RWPE2 (cell line): ENCODE measurements around the gene SLC44A5.

Experiments
- ATAC-seq: fragments of 200-7000 bp; cut with Tn5 transposase; 3 replicates; pipeline ENCODE4 v1.9.1; 2021; ENCODE audit warnings: low read depth
- DNase-seq: peaks from one replicate; pipeline ENCODE4 v3.0.0-alpha.2; 2020; ENCODE audit warnings: low spot score
- H3K27ac ChIP-seq: fragments of 450-650 bp; 2 replicates; pipeline ENCODE4 v1.5.1; 2017; ENCODE audit warnings: mild to moderate bottlenecking; ENCODE audit not compliant: poor library complexity, severe bottlenecking
- H3K27me3 ChIP-seq: fragments of 250-450 bp; sonication (Bioruptor Pico); 2 replicates; pipeline ENCODE4 v1.5.1; 2021; ENCODE audit warnings: mild to moderate bottlenecking, moderate library complexity; ENCODE audit not compliant: insufficient read depth, poor library complexity, severe bottlenecking
- H3K36me3 ChIP-seq: fragments of 250-450 bp; sonication (Bioruptor Pico); 2 replicates; pipeline ENCODE4 v1.5.1; 2020; ENCODE audit warnings: low read depth, mild to moderate bottlenecking, moderate library complexity
- H3K4me1 ChIP-seq: fragments of 250-450 bp; sonication (Bioruptor Pico); 2 replicates; pipeline ENCODE4 v1.5.1; 2021; ENCODE audit warnings: mild to moderate bottlenecking, moderate library complexity; ENCODE audit not compliant: insufficient read depth, poor library complexity, severe bottlenecking
- H3K4me3 ChIP-seq: fragments of 250-450 bp; sonication (Bioruptor Pico); 2 replicates; pipeline ENCODE4 v1.5.1; 2021; ENCODE audit warnings: mild to moderate bottlenecking, moderate library complexity; ENCODE audit not compliant: severe bottlenecking
- H3K9me3 ChIP-seq: fragments of 250-450 bp; sonication (Bioruptor Pico); 2 replicates; pipeline ENCODE4 v1.5.1; 2021; ENCODE audit warnings: mild to moderate bottlenecking, moderate library complexity; ENCODE audit not compliant: severe bottlenecking
- TF ChIP-seq, protein P1 (sequence below): fragments of 450-650 bp; IDR thresholded peaks from one replicate; pipeline ENCODE4 v1.5.1; 2017; ENCODE audit warnings: mild to moderate bottlenecking, moderate library complexity; ENCODE audit not compliant: poor library complexity, severe bottlenecking

Gene SLC44A5

GRCh38 chr1:75438355-75438754, 172.6 kb downstream of the SLC44A5 start:
- no peaks in the 10 kb centered on the region for H3K9me3 ChIP-seq
- no peaks in the 10 kb centered on the region for H3K27me3 ChIP-seq
- DNase-seq (no peak), ATAC-seq (no peak)
- H3K4me1 ChIP-seq, result no peaks in the 10 kb centered on the region
- H3K36me3 ChIP-seq, result no peaks in the 10 kb centered on the region
- no peak overlapping the region for H3K4me3 ChIP-seq
- no peak overlapping the region for H3K27ac ChIP-seq
- TF ChIP-seq, protein P1, sequence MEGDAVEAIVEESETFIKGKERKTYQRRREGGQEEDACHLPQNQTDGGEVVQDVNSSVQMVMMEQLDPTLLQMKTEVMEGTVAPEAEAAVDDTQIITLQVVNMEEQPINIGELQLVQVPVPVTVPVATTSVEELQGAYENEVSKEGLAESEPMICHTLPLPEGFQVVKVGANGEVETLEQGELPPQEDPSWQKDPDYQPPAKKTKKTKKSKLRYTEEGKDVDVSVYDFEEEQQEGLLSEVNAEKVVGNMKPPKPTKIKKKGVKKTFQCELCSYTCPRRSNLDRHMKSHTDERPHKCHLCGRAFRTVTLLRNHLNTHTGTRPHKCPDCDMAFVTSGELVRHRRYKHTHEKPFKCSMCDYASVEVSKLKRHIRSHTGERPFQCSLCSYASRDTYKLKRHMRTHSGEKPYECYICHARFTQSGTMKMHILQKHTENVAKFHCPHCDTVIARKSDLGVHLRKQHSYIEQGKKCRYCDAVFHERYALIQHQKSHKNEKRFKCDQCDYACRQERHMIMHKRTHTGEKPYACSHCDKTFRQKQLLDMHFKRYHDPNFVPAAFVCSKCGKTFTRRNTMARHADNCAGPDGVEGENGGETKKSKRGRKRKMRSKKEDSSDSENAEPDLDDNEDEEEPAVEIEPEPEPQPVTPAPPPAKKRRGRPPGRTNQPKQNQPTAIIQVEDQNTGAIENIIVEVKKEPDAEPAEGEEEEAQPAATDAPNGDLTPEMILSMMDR, result no peak

GRCh38 chr1:75431843-75432242, 179.1 kb downstream of the SLC44A5 start:
- no peaks in the 10 kb centered on the region for H3K9me3 ChIP-seq
- no peak overlapping the region for H3K27ac ChIP-seq
- ATAC-seq, result no peak
- H3K27me3 ChIP-seq, result no peaks in the 10 kb centered on the region
- H3K4me1 ChIP-seq, result no peaks in the 10 kb centered on the region
- H3K4me3 ChIP-seq, result no peak overlapping the region
- TF ChIP-seq, protein P1, result no peak
- H3K36me3 ChIP-seq, result no peaks in the 10 kb centered on the region
- DNase-seq, result no peak

DNA sequence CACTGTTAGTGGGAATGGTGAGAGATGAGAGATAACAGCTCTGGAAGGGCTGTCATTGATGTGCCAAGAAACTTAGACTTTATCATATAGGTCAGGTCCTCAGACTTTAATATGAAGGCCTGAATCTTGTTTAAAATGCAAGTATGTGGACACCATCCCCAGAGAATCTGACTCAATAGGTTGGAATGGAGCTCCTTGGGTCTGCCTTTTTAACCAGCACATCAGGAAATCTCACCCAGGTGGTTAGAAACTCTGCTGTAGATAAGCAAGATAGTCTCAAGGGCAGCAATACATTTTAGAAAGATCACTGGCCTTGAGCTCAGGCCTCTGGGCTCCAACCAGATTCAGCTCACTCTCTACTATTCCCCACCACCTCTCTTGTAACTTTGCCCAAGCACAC, 180.4 kb downstream of the SLC44A5 start:
- no peak overlapping the region for H3K4me3 ChIP-seq
- H3K27me3 ChIP-seq, result no peaks in the 10 kb centered on the region
- no peak for DNase-seq
- no peaks in the 10 kb centered on the region for H3K4me1 ChIP-seq
- TF ChIP-seq, protein P1, result no peak
- no peaks in the 10 kb centered on the region for H3K36me3 ChIP-seq
- H3K9me3 ChIP-seq, result no peaks in the 10 kb centered on the region
- no peak overlapping the region for H3K27ac ChIP-seq
- no peak for ATAC-seq

- TF ChIP-seq, protein P1, result no peak
- no peak overlapping the region for H3K27ac ChIP-seq
- H3K4me3 ChIP-seq, result no peak overlapping the region
- ATAC-seq (no peak), DNase-seq (no peak)
- H3K27me3 ChIP-seq, result no peaks in the 10 kb centered on the region
- no peaks in the 10 kb centered on the region for H3K36me3 ChIP-seq
- no peaks in the 10 kb centered on the region for H3K9me3 ChIP-seq
- no peaks in the 10 kb centered on the region for H3K4me1 ChIP-seq
Observed at GRCh38 chr1:75426688-75427087, 184.2 kb downstream of the SLC44A5 start.

DNA sequence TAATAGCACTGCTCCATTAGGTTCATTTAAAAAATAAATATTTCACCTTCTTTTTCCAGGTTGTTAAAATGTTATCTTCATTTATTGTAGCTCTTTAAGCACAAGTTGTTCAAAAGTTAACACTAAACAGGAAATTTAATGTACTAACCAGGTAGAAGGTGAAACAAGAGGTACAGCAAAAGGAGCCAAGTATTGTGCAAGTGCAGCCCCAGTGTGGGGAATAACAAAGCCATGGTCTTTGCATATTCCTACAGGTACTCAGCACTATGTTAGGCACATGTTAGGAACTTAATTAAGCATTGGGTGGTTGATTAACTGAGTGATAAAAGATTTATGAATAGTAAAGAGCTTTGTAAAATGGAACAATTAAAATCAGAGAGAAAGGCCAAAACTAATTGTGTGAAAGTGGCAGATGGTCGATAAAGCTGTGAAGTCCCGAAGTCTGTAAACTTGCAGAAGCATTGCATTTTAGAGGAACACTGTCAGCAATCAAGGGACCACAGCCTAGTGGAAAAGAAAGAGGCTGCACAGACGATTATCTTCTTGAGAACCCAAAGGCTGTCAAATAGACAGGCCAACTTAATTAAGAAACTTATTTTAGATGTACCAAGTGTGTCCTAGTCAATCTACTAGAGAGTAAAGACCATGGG, 185.8 kb downstream of the SLC44A5 start:
- Histone ChIP-seq H3K9me3 (no peaks in the 10 kb centered on the region), H3K27ac (no peak overlapping the region), H3K36me3 (no peaks in the 10 kb centered on the region), H3K27me3 (no peaks in the 10 kb centered on the region), H3K4me1 (no peaks in the 10 kb centered on the region), H3K4me3 (no peak overlapping the region)
- ATAC-seq (no peak), DNase-seq (no peak)
- TF ChIP-seq, protein P1, result no peak
